Common myeloid progenitor, CD34-positive (primary cell): Measurements from ENCODE around the gene STPG2.
A peak's percentile ranks its signal among the peaks of the same experiment; 100 is the strongest.

ENCODE experiments used
- CTCF ChIA-PET: fragments of 350-600 bp; sonication (Branson Sonifier 250); formaldehyde crosslinking; loops from one replicate; lab custom pipeline; 2021; ENCODE audit warnings: antibody characterized with exemption; lab: Charles Lee
- POLR2A ChIA-PET: fragments of 350-600 bp; sonication (Branson Sonifier 250); formaldehyde crosslinking; loops from one replicate; lab custom pipeline; 2021; ENCODE audit warnings: antibody characterized with exemption; lab: Charles Lee
- DNase-seq, 3 donors: peaks; one replicate each; pipeline versions ENCODE4 v3.0.0 to v3.0.0-alpha.2; 2013
- H3K27ac ChIP-seq, 2 experiments: 1 replicate in 1 of 2; 2 replicates in 1 of 2; pipeline ENCODE4 v1.7.0; 2013; ENCODE audit warnings: inconsistent platforms in 2 of 2, low read length in 2 of 2, mild to moderate bottlenecking in 2 of 2, low read depth in 1 of 2, moderate library complexity in 1 of 2; ENCODE audit not compliant: severe bottlenecking in 2 of 2, insufficient read depth in 1 of 2, poor library complexity in 1 of 2
- H3K27me3 ChIP-seq, 5 experiments: replicated peaks in 2 of 5; 1 replicate in 3 of 5; 2 replicates in 2 of 5; pipeline versions ENCODE4 v1.6.1 to v1.7.0; 2013; ENCODE audit warnings: low read length in 4 of 5, mild to moderate bottlenecking in 2 of 5, moderate library complexity in 2 of 5, inconsistent platforms in 1 of 5; ENCODE audit not compliant: insufficient read depth in 5 of 5, control insufficient read depth in 4 of 5
- H3K36me3 ChIP-seq, 4 experiments: 1 replicate in 2 of 4; 2 replicates in 2 of 4; pipeline versions ENCODE4 v1.6.1 to v1.7.0; 2013; ENCODE audit warnings: low read length in 3 of 4, control low read depth in 1 of 4, mild to moderate bottlenecking in 1 of 4; ENCODE audit not compliant: control insufficient read depth in 4 of 4, insufficient read depth in 4 of 4
- H3K4me1 ChIP-seq, 4 experiments: 1 replicate in 3 of 4; 2 replicates in 1 of 4; pipeline versions ENCODE4 v1.6.1 to v1.7.1; 2013; ENCODE audit warnings: low read length in 3 of 4, mild to moderate bottlenecking in 3 of 4, control low read depth in 1 of 4, inconsistent platforms in 1 of 4, moderate library complexity in 1 of 4; ENCODE audit not compliant: control insufficient read depth in 4 of 4, insufficient read depth in 4 of 4; ENCODE audit errors: control extremely low read depth in 1 of 4
- H3K4me3 ChIP-seq, 7 experiments: 1 replicate in 4 of 7; 2 replicates in 3 of 7; pipeline versions ENCODE4 v1.5.1 to v1.7.0; 2013; ENCODE audit warnings: mild to moderate bottlenecking in 7 of 7, low read length in 6 of 7, moderate library complexity in 6 of 7, inconsistent platforms in 2 of 7, low read depth in 2 of 7, control low read depth in 1 of 7; ENCODE audit not compliant: insufficient read depth in 4 of 7, control insufficient read depth in 1 of 7; ENCODE audit errors: extremely low read depth in 1 of 7
- H3K9me3 ChIP-seq, 5 experiments: 1 replicate in 4 of 5; 2 replicates in 1 of 5; pipeline versions ENCODE4 v1.6.1 to v1.7.1; 2013; ENCODE audit warnings: low read length in 4 of 5, mild to moderate bottlenecking in 2 of 5, inconsistent platforms in 1 of 5, low read depth in 1 of 5, moderate library complexity in 1 of 5; ENCODE audit not compliant: control insufficient read depth in 4 of 5, insufficient read depth in 2 of 5; ENCODE audit errors: control extremely low read depth in 1 of 5
- WGBS: methylation state at CpG from one replicate; pipeline ENCODE4 v1.1.5; 2013; ENCODE audit not compliant: insufficient coverage; 5-methylcytosine and 5-hydroxymethylcytosine counted together

The STPG2 gene

GRCh38 chr4:97720869-97721432 lies 422.3 kb downstream of the STPG2 start:
- peaks cover 0 to 3% (median 0%) of the 10 kb centered on the region in 5 experiments for H3K9me3 ChIP-seq
- H3K4me3 ChIP-seq = no peak overlapping the region
- H3K27me3 ChIP-seq = no peaks in the 10 kb centered on the region
- ChIA-PET CTCF (no interaction called here), POLR2A (no interaction called here)
- DNase-seq = peak; percentile 19 to 77 (median 56)
- H3K4me1 ChIP-seq = no peaks in the 10 kb centered on the region
- H3K36me3 ChIP-seq = no peaks in the 10 kb centered on the region
- H3K27ac ChIP-seq = no peak overlapping the region
- WGBS = 50% methylated on average over 1 of the region's 4 CpGs

GRCh38 chr4:97691111-97691605 lies 452.1 kb downstream of the STPG2 start:
- no peak for DNase-seq
- Histone ChIP-seq H3K36me3 (no peaks in the 10 kb centered on the region), H3K4me1 (no peaks in the 10 kb centered on the region), H3K4me3 (no peak overlapping the region), H3K9me3 (no peaks in the 10 kb centered on the region), H3K27ac (no peak overlapping the region), H3K27me3 (no peaks in the 10 kb centered on the region)
- 100% methylated on average over 1 of the region's 3 CpGs for WGBS
- ChIA-PET POLR2A (no interaction called here), CTCF (no interaction called here)

GRCh38 chr4:97670703-97671269 lies 472.5 kb downstream of the STPG2 start:
- WGBS = 100% methylated on average over 1 of the region's 1 CpG
- Histone ChIP-seq H3K4me3 (no peak overlapping the region), H3K27ac (no peak overlapping the region), H3K4me1 (no peaks in the 10 kb centered on the region), H3K27me3 (no peaks in the 10 kb centered on the region), H3K9me3 (peaks cover 0 to 3% (median under 1%) of the 10 kb centered on the region in 5 experiments), H3K36me3 (no peaks in the 10 kb centered on the region)
- no peak for DNase-seq
- ChIA-PET POLR2A (no interaction called here), CTCF (no interaction called here)

- Histone ChIP-seq H3K27me3 (no peaks in the 10 kb centered on the region), H3K27ac (no peak overlapping the region), H3K36me3 (no peaks in the 10 kb centered on the region), H3K9me3 (peaks cover 0 to 11% (median 5%) of the 10 kb centered on the region in 5 experiments), H3K4me1 (no peaks in the 10 kb centered on the region), H3K4me3 (no peak overlapping the region)
- no peak for DNase-seq
- ChIA-PET CTCF (no interaction called here), POLR2A (no interaction called here)
- WGBS = 100% methylated on average over 3 of the region's 4 CpGs
Observed at GRCh38 chr4:97665553-97665952, 477.7 kb downstream of the STPG2 start.

GRCh38 chr4:97664741-97665140 lies 478.5 kb downstream of the STPG2 start:
- DNase-seq = no peak
- Histone ChIP-seq H3K36me3 (no peaks in the 10 kb centered on the region), H3K9me3 (peaks cover 0 to 11% (median 5%) of the 10 kb centered on the region in 5 experiments), H3K4me1 (no peaks in the 10 kb centered on the region), H3K27ac (no peak overlapping the region), H3K27me3 (no peaks in the 10 kb centered on the region), H3K4me3 (no peak overlapping the region)
- WGBS = 94% methylated on average over 4 of the region's 5 CpGs
- ChIA-PET CTCF (no interaction called here), POLR2A (no interaction called here)

GRCh38 chr4:97662133-97662532 lies 481.1 kb downstream of the STPG2 start:
- Histone ChIP-seq H3K9me3 (peaks cover 0 to 11% (median 5%) of the 10 kb centered on the region in 5 experiments), H3K4me1 (no peaks in the 10 kb centered on the region), H3K36me3 (no peaks in the 10 kb centered on the region), H3K27ac (no peak overlapping the region), H3K27me3 (no peaks in the 10 kb centered on the region), H3K4me3 (no peak overlapping the region)
- POLR2A ChIA-PET = no interaction called here
- 100% methylated on average over 1 of the region's 2 CpGs for WGBS
- CTCF ChIA-PET = no interaction called here
- DNase-seq = no peak

- Histone ChIP-seq H3K4me1 (no peaks in the 10 kb centered on the region), H3K27me3 (no peaks in the 10 kb centered on the region), H3K9me3 (peaks cover 0 to 1% (median 0%) of the 10 kb centered on the region in 5 experiments), H3K36me3 (no peaks in the 10 kb centered on the region), H3K27ac (no peak overlapping the region), H3K4me3 (no peak overlapping the region)
- ChIA-PET POLR2A (no interaction called here), CTCF (no interaction called here)
- WGBS = 100% methylated on average over 1 of the region's 3 CpGs
- DNase-seq = no peak
Observed at GRCh38 chr4:97656044-97656720, 487.1 kb downstream of the STPG2 start.
